Measurements from ENCODE around the gene PPP2R2B.

DNA sequence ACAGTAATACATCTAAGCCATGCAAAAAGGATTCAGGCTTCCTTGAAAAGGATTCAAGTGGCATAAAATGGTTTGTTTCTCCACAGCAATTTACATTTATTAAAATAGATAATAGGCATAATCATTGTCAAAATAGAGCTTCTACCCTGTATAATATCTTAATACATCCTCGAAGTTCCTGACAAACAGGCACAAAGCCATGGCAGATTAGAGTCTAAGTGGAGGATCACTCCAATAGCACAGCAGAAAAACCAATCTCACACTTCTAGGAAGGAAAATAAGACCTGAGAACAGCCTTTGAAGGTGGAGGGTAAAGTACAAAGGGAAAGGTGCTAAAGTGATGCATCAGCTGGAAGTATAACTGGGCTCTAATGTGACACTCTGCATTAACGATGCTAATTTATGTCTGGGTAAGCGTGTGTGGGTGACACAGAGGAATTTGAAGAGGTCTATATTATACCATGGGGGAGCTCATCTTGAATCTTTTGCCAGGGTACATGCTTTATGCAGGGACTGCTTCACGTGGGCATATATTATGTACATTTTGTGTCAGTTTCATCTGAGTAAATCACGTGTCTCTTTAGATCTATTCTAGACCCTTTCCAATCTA lies 28.8 kb downstream of the PPP2R2B start:
- TF ChIP-seq, protein P1, sequence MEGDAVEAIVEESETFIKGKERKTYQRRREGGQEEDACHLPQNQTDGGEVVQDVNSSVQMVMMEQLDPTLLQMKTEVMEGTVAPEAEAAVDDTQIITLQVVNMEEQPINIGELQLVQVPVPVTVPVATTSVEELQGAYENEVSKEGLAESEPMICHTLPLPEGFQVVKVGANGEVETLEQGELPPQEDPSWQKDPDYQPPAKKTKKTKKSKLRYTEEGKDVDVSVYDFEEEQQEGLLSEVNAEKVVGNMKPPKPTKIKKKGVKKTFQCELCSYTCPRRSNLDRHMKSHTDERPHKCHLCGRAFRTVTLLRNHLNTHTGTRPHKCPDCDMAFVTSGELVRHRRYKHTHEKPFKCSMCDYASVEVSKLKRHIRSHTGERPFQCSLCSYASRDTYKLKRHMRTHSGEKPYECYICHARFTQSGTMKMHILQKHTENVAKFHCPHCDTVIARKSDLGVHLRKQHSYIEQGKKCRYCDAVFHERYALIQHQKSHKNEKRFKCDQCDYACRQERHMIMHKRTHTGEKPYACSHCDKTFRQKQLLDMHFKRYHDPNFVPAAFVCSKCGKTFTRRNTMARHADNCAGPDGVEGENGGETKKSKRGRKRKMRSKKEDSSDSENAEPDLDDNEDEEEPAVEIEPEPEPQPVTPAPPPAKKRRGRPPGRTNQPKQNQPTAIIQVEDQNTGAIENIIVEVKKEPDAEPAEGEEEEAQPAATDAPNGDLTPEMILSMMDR (IDR thresholded peaks at IDR 0.05) = no peak
- no peak for TF ChIP-seq POLR2AphosphoS5 (IDR thresholded peaks at IDR 0.05)

All from esophagus muscularis mucosa (tissue), 3 donors.